IMR-90 (cell line): ENCODE measurements around the gene ATP10A.

ENCODE experiments used
- FOS ChIP-seq: fragments of 150-350 bp; IDR thresholded peaks from 2 replicates; pipeline ENCODE4 v1.6.1; 2016; ENCODE audit warnings: low read depth, low read length
- MAZ ChIP-seq: IDR thresholded peaks from 2 replicates; pipeline ENCODE4 v1.6.1; 2012; ENCODE audit warnings: low read depth, mild to moderate bottlenecking, low read length, improper control_type of control experiment, moderate library complexity, borderline replicate concordance
- MXI1 ChIP-seq: IDR thresholded peaks from 2 replicates; pipeline ENCODE4 v1.6.1; 2012; ENCODE audit warnings: low read depth, mild to moderate bottlenecking, low read length, moderate library complexity, borderline replicate concordance
- NFE2L2 ChIP-seq: fragments of 150-350 bp; IDR thresholded peaks from 2 replicates; pipeline ENCODE4 v1.6.1; 2016; ENCODE audit warnings: low read depth, mild to moderate bottlenecking, low read length
- POLR2A ChIP-seq: IDR thresholded peaks from 2 replicates; pipeline ENCODE4 v1.6.1; 2012; ENCODE audit warnings: mild to moderate bottlenecking, low read depth, low read length
- RAD21 ChIP-seq: IDR thresholded peaks from 2 replicates; pipeline ENCODE4 v1.6.1; 2012; ENCODE audit warnings: low read length, improper control_type of control experiment
- RCOR1 ChIP-seq: IDR thresholded peaks from 2 replicates; pipeline ENCODE4 v1.6.1; 2012; ENCODE audit warnings: mild to moderate bottlenecking, low read length, improper control_type of control experiment; ENCODE audit not compliant: insufficient replicate concordance
- RFX5 ChIP-seq: IDR thresholded peaks from 2 replicates; pipeline ENCODE4 v1.8.0; 2012; ENCODE audit warnings: low read depth, mild to moderate bottlenecking, low read length, moderate library complexity
- SMC3 ChIP-seq: fragments of 150-350 bp; IDR thresholded peaks from 2 replicates; pipeline ENCODE4 v1.6.1; 2016; ENCODE audit warnings: low read depth, mild to moderate bottlenecking, antibody characterized with exemption, low read length, moderate library complexity
- TF ChIP-seq, protein P1 (sequence below): fragments of 150-350 bp; IDR thresholded peaks from 2 replicates; pipeline ENCODE4 v1.6.1; 2016; ENCODE audit warnings: low read depth, mild to moderate bottlenecking, low read length, moderate library complexity, borderline replicate concordance
- TF ChIP-seq, protein P2 (sequence below): conservative IDR thresholded peaks from 2 replicates; pipeline ENCODE4 v1.5.1; 2012; ENCODE audit warnings: mild to moderate bottlenecking, low read depth, low read length, improper control_type of control experiment
- TF ChIP-seq, protein P3 (sequence below): fragments of 150-350 bp; IDR thresholded peaks from 2 replicates; pipeline ENCODE4 v1.6.1; 2017; ENCODE audit warnings: mild to moderate bottlenecking, antibody characterized with exemption, low read length, low read depth

DNA sequence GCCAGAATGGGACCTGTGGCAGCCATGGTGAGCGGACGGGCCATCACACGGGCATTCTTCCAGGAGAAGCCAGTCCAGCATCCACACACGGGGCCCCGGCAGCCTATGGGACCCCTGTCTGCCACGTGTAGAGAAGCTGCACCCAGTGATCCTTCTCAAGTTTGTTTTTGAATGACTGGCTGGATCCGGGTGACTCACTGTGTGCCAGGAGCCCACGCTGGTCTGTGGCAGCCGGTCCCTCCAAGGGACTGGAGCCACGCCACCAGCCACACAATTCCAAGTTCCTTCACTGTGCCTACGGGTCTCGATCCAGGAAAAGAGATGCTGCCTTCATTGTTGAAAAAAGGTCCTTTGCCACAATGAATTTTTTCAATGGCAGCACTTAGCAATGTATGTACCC lies 58.1 kb downstream of the ATP10A start:
- TF ChIP-seq RAD21 (no peak), POLR2A (no peak), SMC3 (no peak), FOS (0 out of 2 replicates have a peak, but pooled peaks have one; percentile 32), NFE2L2 (no peak), MAZ (no peak), RCOR1 (no peak), RFX5 (no peak), MXI1 (no peak)
- TF ChIP-seq, protein P1, sequence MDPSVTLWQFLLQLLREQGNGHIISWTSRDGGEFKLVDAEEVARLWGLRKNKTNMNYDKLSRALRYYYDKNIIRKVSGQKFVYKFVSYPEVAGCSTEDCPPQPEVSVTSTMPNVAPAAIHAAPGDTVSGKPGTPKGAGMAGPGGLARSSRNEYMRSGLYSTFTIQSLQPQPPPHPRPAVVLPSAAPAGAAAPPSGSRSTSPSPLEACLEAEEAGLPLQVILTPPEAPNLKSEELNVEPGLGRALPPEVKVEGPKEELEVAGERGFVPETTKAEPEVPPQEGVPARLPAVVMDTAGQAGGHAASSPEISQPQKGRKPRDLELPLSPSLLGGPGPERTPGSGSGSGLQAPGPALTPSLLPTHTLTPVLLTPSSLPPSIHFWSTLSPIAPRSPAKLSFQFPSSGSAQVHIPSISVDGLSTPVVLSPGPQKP: no peak
- TF ChIP-seq, protein P2, sequence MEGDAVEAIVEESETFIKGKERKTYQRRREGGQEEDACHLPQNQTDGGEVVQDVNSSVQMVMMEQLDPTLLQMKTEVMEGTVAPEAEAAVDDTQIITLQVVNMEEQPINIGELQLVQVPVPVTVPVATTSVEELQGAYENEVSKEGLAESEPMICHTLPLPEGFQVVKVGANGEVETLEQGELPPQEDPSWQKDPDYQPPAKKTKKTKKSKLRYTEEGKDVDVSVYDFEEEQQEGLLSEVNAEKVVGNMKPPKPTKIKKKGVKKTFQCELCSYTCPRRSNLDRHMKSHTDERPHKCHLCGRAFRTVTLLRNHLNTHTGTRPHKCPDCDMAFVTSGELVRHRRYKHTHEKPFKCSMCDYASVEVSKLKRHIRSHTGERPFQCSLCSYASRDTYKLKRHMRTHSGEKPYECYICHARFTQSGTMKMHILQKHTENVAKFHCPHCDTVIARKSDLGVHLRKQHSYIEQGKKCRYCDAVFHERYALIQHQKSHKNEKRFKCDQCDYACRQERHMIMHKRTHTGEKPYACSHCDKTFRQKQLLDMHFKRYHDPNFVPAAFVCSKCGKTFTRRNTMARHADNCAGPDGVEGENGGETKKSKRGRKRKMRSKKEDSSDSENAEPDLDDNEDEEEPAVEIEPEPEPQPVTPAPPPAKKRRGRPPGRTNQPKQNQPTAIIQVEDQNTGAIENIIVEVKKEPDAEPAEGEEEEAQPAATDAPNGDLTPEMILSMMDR: no peak
- TF ChIP-seq, protein P3, sequence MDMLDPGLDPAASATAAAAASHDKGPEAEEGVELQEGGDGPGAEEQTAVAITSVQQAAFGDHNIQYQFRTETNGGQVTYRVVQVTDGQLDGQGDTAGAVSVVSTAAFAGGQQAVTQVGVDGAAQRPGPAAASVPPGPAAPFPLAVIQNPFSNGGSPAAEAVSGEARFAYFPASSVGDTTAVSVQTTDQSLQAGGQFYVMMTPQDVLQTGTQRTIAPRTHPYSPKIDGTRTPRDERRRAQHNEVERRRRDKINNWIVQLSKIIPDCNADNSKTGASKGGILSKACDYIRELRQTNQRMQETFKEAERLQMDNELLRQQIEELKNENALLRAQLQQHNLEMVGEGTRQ: no peak
